Measurements from ENCODE around the gene NCOA3. TPM values are rescaled to one million over a fixed set of nuclear protein-coding genes. Genes with fewer than 3 reads are reported as not detected.
A peak's percentile ranks its signal among the peaks of the same experiment; 100 is the strongest.
"Not testable (repeated sequence)": the region's sequence is repeated elsewhere in the genome, so short reads cannot be mapped to it uniquely, and the experiment has no call there.

The NCOA3 gene
- total RNA-seq, 8 experiments from 2014 or later: 24.4 to 81.9 (median 31.1) TPM

DNA sequence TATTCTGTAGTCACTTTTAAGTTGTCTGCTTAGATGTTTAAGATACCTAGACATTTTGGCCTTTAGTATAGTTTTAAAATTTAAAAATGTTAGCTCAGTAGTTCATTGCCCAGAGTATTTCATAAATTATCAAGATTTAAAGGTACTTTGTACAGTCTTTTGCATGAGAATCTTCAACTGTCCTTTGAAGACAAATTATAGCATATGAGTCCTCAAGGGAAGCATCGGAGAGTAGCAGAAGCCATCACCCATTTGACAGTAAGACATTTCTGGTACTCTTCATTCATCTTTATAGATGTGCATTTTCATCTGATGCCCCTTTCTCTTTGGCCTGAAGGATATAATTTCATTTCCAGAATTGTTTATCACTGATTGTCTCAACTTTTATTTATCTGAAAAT, 89.5 kb downstream of the NCOA3 start:
- Histone ChIP-seq H3K4me3 (no peak overlapping the region), H3K4me1 (replicated peaks in 1 of 2) (peaks cover 5 to 8% of the 10 kb centered on the region in 2 donors), H3K27ac (no peak overlapping the region)
- no peak for ATAC-seq (replicated peaks in 6 of 8)
- in situ Hi-C loops (cut with MboI; ENCODE audit: low pct_unique_long_range_greater_than_20kb in 2 of 9, low sequenced_read_pairs in 9 of 9, unreplicated experiment in 9 of 9): no loop called here
- WGBS, 10 experiments: 73 to 100% (median 88%) methylated on average over 1 of the region's 1 CpG; no CpG with 5 or more reads in 3 of the 10 experiments

GRCh38 chr20:47594157-47594556, 92.5 kb downstream of the NCOA3 start:
- no peak for ATAC-seq (replicated peaks in 6 of 8)
- H3K4me3 ChIP-seq: no peak overlapping the region
- in situ Hi-C loops (cut with MboI; ENCODE audit: low pct_unique_long_range_greater_than_20kb in 2 of 9, low sequenced_read_pairs in 9 of 9, unreplicated experiment in 9 of 9): no loop called here
- WGBS, 10 experiments: 93 to 100% (median 100%) methylated on average over 1 to 6 of the region's 6 CpGs; no CpG with 5 or more reads in 3 of the 10 experiments
- H3K27ac ChIP-seq: no peak overlapping the region
- peaks cover 0 to 4% of the 10 kb centered on the region in 2 donors for H3K4me1 ChIP-seq (replicated peaks in 1 of 2)

DNA sequence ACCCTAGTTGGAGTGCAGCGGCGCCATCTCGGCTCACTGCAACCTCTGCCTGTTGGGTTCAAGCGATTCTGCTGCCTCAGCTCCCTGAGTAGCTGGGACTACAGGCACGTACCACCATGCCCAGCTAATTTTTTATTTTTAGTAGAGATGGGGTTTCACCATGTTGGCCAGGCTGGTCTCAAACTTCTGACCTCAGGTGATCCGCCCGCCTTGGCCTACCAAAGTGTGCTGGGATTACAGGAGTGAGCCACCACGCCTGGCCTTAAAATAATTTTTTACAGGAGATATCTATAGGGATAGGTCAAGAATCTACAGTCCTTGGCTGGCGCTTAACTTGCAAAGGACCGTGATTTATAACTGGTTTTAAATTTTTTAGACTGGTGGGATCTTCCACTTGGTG, 93.5 kb downstream of the NCOA3 start:
- H3K4me3 ChIP-seq; in situ Hi-C loops (cut with MboI; ENCODE audit: low pct_unique_long_range_greater_than_20kb in 2 of 9, low sequenced_read_pairs in 9 of 9, unreplicated experiment in 9 of 9); H3K27ac ChIP-seq; H3K4me1 ChIP-seq (replicated peaks in 1 of 2); ATAC-seq (replicated peaks in 6 of 8): not testable (repeated sequence)
- 90 to 100% (median 96%) methylated on average over 1 to 9 of the region's 10 CpGs for WGBS, 10 experiments

- H3K27ac ChIP-seq: no peak overlapping the region
- peaks cover 0 to 4% of the 10 kb centered on the region in 2 donors for H3K4me1 ChIP-seq (replicated peaks in 1 of 2)
- WGBS, 10 experiments: 65 to 97% (median 87%) methylated on average over 1 to 6 of the region's 6 CpGs
- no peak overlapping the region for H3K4me3 ChIP-seq
- ATAC-seq (replicated peaks in 6 of 8): no peak
- in situ Hi-C loops (cut with MboI; ENCODE audit: low pct_unique_long_range_greater_than_20kb in 2 of 9, low sequenced_read_pairs in 9 of 9, unreplicated experiment in 9 of 9): no loop called here
Measured at GRCh38 chr20:47596003-47596571, 94.4 kb downstream of the NCOA3 start.

- peaks cover 2 to 4% of the 10 kb centered on the region in 2 donors for H3K4me1 ChIP-seq (replicated peaks in 1 of 2)
- no peak for ATAC-seq (replicated peaks in 6 of 8)
- H3K4me3 ChIP-seq: no peak overlapping the region
- in situ Hi-C loops (cut with MboI; ENCODE audit: low pct_unique_long_range_greater_than_20kb in 2 of 9, low sequenced_read_pairs in 9 of 9, unreplicated experiment in 9 of 9): no loop called here
- no peak overlapping the region for H3K27ac ChIP-seq
Measured at GRCh38 chr20:47597090-47597489, 95.4 kb downstream of the NCOA3 start.

- WGBS, 10 experiments: 80 to 100% (median 93%) methylated on average over 2 to 5 of the region's 7 CpGs; no CpG with 5 or more reads in 1 of the 10 experiments
- no peak overlapping the region for H3K27ac ChIP-seq
- peaks cover 4 to 7% of the 10 kb centered on the region in 2 donors for H3K4me1 ChIP-seq (replicated peaks in 1 of 2)
- H3K4me3 ChIP-seq: no peak overlapping the region
- in situ Hi-C loops (cut with MboI; ENCODE audit: low pct_unique_long_range_greater_than_20kb in 2 of 9, low sequenced_read_pairs in 9 of 9, unreplicated experiment in 9 of 9): no loop called here
- ATAC-seq (replicated peaks in 6 of 8): peak in 1 of 8 experiments; percentile 22
Measured at GRCh38 chr20:47598911-47599744, 97.4 kb downstream of the NCOA3 start.

DNA sequence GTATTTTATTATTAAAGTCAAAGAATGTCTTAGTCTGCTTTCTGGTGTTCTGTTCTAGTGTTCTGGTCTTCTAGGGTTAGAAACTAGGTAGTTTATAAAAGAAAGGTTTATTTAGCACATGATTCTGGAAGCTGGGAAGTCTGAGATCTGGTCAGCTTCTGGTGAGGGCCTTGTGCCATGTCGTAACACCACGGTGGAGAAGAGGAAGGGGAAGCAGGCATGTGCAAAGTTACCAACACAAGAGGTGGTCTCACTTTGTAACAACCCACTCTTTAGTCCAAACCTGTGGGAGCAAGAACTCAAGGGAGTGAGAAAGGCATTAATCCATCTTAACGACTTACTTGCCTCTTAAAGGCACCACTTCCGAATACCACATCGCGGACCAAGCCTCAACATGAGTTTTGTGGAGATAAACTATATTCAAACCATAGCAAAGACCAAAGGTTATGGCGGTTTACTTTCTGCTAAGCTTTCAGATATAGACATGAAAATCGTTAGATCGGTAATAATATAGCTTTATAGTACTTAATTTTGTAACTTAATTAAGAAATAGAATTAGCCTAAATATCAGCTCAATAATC, 99.4 kb downstream of the NCOA3 start:
- 84 to 100% (median 96%) methylated on average over 4 to 9 of the region's 9 CpGs; no CpG with 5 or more reads in 1 of the 10 experiments for WGBS, 10 experiments
- no peak for ATAC-seq (replicated peaks in 6 of 8)
- H3K4me3 ChIP-seq: no peak overlapping the region
- in situ Hi-C loops (cut with MboI; ENCODE audit: low pct_unique_long_range_greater_than_20kb in 2 of 9, low sequenced_read_pairs in 9 of 9, unreplicated experiment in 9 of 9): loop anchor here in 5 of 9 experiments (25.0 kb wide), 3 partner anchors 89 to 214 kb away; partner anchors contain the start of gene NCOA3 (in 2 of the 5)
- peaks cover 9 to 11% of the 10 kb centered on the region in 2 donors for H3K4me1 ChIP-seq (replicated peaks in 1 of 2)
- H3K27ac ChIP-seq: no peak overlapping the region

- 0 to 100% (median 94%) methylated on average over 1 to 9 of the region's 9 CpGs; no CpG with 5 or more reads in 2 of the 10 experiments for WGBS, 10 experiments
- H3K4me3 ChIP-seq: no peak overlapping the region
- no peak overlapping the region for H3K27ac ChIP-seq
- peaks cover 17 to 26% of the 10 kb centered on the region in 2 donors for H3K4me1 ChIP-seq (replicated peaks in 1 of 2)
- in situ Hi-C loops (cut with MboI; ENCODE audit: low pct_unique_long_range_greater_than_20kb in 2 of 9, low sequenced_read_pairs in 9 of 9, unreplicated experiment in 9 of 9): loop anchor here in 5 of 9 experiments (25.0 kb wide), 3 partner anchors 91 to 216 kb away; partner anchors contain the start of gene NCOA3 (in 2 of the 5)
- ATAC-seq (replicated peaks in 6 of 8): peak in 1 of 8 experiments; percentile 69
Measured at GRCh38 chr20:47603260-47603659, 101.6 kb downstream of the NCOA3 start.

DNA sequence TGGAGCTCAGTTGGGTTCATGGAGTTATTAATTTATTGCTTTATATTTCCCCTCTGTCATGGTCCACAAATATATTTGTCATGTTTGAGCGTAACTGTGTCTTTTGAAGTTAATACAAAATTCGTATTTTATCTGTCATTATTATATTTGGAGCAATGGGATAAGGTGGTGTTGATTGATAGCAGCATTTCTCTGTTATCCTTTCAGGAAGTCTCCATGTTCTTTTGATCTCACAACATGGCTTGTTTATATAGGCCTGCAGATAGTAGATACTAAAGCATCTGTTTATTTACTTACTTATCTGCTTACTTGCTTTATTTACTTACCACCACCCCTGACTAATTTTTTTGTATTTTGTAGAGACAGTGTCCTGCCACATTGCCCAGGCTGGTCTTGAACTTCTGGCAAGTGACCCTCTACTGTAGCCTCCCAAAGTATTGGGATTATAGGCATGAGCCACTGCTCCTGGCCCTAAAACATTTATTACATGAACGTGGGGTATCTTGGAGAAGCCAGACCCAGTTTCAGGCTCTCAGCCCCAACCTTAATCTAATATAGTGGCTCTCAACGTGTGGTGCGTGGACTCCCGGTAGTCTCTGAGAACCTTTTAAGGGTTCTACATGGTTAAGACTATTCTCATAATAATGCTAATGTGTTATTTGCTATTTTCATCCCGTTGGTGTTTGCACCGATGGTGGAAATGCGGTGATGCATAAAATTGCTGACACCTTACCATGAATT, 104.2 kb downstream of the NCOA3 start:
- WGBS, 10 experiments: 71 to 100% (median 92%) methylated on average over 2 to 9 of the region's 9 CpGs
- in situ Hi-C loops (cut with MboI; ENCODE audit: low pct_unique_long_range_greater_than_20kb in 2 of 9, low sequenced_read_pairs in 9 of 9, unreplicated experiment in 9 of 9): loop anchor here in 5 of 9 experiments (25.0 kb wide), 3 partner anchors 94 to 219 kb away; partner anchors contain the start of gene NCOA3 (in 2 of the 5)
- Histone ChIP-seq H3K4me1 (replicated peaks in 1 of 2) (peaks cover 17 to 22% of the 10 kb centered on the region in 2 donors), H3K27ac (peak overlapping the region in 1 of 2 donors; percentile 69), H3K4me3 (no peak overlapping the region)
- no peak for ATAC-seq (replicated peaks in 6 of 8)

DNA sequence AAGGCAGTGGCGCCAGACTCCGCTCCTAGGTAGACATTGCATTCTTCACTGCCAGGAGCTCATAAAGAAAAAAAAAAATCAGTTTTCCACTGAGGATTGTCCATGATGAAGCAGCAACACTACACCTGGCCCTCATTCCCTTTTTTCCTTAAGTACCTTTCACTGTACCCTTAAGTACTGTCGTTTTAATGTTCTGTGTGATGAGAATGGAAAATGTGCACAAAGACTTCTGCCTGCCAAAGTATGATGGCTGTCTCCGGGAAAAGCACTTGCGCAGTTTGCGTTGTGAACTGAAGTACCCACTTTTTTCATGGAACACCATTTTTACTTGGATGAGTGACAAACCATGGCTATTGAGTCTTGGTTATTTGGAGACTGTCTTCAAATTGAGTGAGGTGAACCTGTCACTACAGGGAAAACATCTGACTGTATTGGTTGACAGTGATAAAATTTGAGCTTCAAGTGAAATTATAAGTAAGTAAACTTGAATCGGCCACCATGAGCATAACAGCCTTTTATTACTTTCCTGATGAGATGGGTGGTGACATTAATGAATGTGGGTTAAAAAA, 104.8 kb downstream of the NCOA3 start:
- WGBS, 10 experiments: 65 to 100% (median 96%) methylated on average over 2 to 7 of the region's 7 CpGs; no CpG with 5 or more reads in 1 of the 10 experiments
- H3K4me1 ChIP-seq (replicated peaks in 1 of 2): peaks cover 17 to 22% of the 10 kb centered on the region in 2 donors
- H3K4me3 ChIP-seq: no peak overlapping the region
- in situ Hi-C loops (cut with MboI; ENCODE audit: low pct_unique_long_range_greater_than_20kb in 2 of 9, low sequenced_read_pairs in 9 of 9, unreplicated experiment in 9 of 9): loop anchor here in 5 of 9 experiments (25.0 kb wide), 3 partner anchors 94 to 219 kb away; partner anchors contain the start of gene NCOA3 (in 2 of the 5)
- peak overlapping the region in 1 of 2 donors; percentile 69 for H3K27ac ChIP-seq
- peak in 1 of 8 experiments; percentile 42 for ATAC-seq (replicated peaks in 6 of 8)

DNA sequence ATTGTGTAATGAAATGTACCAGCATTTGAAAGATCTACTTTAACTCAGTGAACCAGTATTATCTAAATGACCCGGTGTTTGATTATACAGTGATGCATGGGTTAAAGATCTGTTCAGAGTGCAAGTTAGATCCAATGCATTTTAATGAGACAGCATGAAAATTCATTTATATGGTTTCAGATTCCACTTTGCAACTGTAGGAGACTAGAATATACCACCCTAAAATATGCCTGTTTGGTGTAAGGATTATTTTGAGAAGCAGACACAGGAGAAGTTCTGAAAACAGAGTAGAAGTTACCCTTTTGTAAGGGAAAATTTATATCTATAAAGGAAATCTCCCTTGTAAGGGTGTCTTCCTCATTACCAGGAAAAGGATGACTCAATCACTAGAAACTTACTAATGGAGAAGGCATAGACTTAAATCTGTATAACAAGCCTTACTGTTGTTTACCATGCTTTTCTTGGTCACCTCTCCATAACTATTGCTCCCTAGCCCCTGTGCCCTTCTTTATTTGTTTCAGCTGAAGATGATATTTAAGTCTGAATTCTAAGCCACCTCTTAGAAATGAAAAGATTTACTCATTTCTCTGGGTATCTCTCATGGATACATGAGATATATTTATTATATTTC, 105.4 kb downstream of the NCOA3 start:
- 20 to 100% (median 80%) methylated on average over 1 of the region's 1 CpG; no CpG with 5 or more reads in 3 of the 10 experiments for WGBS, 10 experiments
- H3K27ac ChIP-seq: peak overlapping the region in 1 of 2 donors; percentile 69
- peaks cover 15 to 22% of the 10 kb centered on the region in 2 donors for H3K4me1 ChIP-seq (replicated peaks in 1 of 2)
- no peak overlapping the region for H3K4me3 ChIP-seq
- in situ Hi-C loops (cut with MboI; ENCODE audit: low pct_unique_long_range_greater_than_20kb in 2 of 9, low sequenced_read_pairs in 9 of 9, unreplicated experiment in 9 of 9): loop anchor here in 5 of 9 experiments (25.0 kb wide), 3 partner anchors 95 to 220 kb away; partner anchors contain the start of gene NCOA3 (in 2 of the 5)
- peak; percentile 29 to 76 (median 70) for ATAC-seq (replicated peaks in 6 of 8)

Measured in motor neuron (in vitro differentiated cells).